HEK293 (cell line): ENCODE data around the gene ANKS6.

Experiments
- CTCF ChIA-PET: fragments of 350-600 bp; formaldehyde crosslinking; extraction: SDS; loops from one replicate; lab custom pipeline; 2021; ENCODE audit warnings: antibody characterized with exemption; lab: Yijun Ruan, JAX
- POLR2A ChIA-PET: fragments of 300-600 bp; formaldehyde crosslinking; extraction: SDS; loops from one replicate; lab custom pipeline; 2020; ENCODE audit warnings: antibody characterized with exemption, inconsistent platforms; lab: Yijun Ruan, JAX
- H3K27ac ChIP-seq: fragments of 200-500 bp; sonication (Bioruptor generic); 2 replicates; pipeline ENCODE4 v1.5.1; 2014; ENCODE audit warnings: low read depth, low read length, control low read depth, inconsistent platforms; ENCODE audit errors: extremely low read depth
- H3K36me3 ChIP-seq, 2 experiments: fragments of 200-500 bp in 1 of 2; sonication (Bioruptor generic) in 1 of 2; 1 replicate in 1 of 2; 2 replicates in 1 of 2; pipeline ENCODE4 v1.5.1; 2014 to 2017; ENCODE audit warnings: inconsistent platforms in 2 of 2, low read length in 2 of 2; ENCODE audit not compliant: control insufficient read depth in 2 of 2, insufficient read depth in 1 of 2
- H3K4me1 ChIP-seq: fragments of 200-500 bp; sonication (Bioruptor generic); 2 replicates; pipeline ENCODE4 v1.5.1; 2014; ENCODE audit warnings: mild to moderate bottlenecking, low read length, inconsistent platforms; ENCODE audit not compliant: control insufficient read depth, insufficient read depth
- H3K4me3 ChIP-seq: 2 replicates; pipeline ENCODE4 v1.5.1; 2011; ENCODE audit warnings: low read depth, mild to moderate bottlenecking, control low read depth, low read length, moderate library complexity
- H3K9me3 ChIP-seq: fragments of 200-500 bp; sonication (Bioruptor generic); 2 replicates; pipeline ENCODE4 v1.5.1; 2014; ENCODE audit warnings: low read depth, low read length, inconsistent platforms; ENCODE audit not compliant: control insufficient read depth, insufficient read depth
- FEZF1 ChIP-seq: fragments of 450-650 bp; formaldehyde crosslinking; IDR thresholded peaks from 2 replicates; pipeline ENCODE4 v1.5.1; 2016; ENCODE audit warnings: missing biosample characterization, missing genetic modification characterization
- GLIS1 ChIP-seq: fragments of 450-650 bp; formaldehyde crosslinking; IDR thresholded peaks from 2 replicates; pipeline ENCODE4 v1.5.1; 2016; ENCODE audit warnings: missing biosample characterization, missing genetic modification characterization
- HIC1 ChIP-seq: fragments of 450-650 bp; formaldehyde crosslinking; IDR thresholded peaks from 2 replicates; pipeline ENCODE4 v1.5.1; 2016; ENCODE audit warnings: missing biosample characterization, missing genetic modification characterization
- KLF9 ChIP-seq: fragments of 450-650 bp; formaldehyde crosslinking; IDR thresholded peaks from 2 replicates; pipeline ENCODE4 v1.5.1; 2016; ENCODE audit warnings: missing biosample characterization, missing genetic modification characterization, low read depth
- PBX3 ChIP-seq: sonication (generic); formaldehyde crosslinking; IDR thresholded peaks from 2 replicates; pipeline ENCODE4 v1.8.1; 2022; ENCODE audit warnings: mild to moderate bottlenecking, moderate library complexity, missing genetic modification reagents
- SP3 ChIP-seq: fragments of 450-650 bp; formaldehyde crosslinking; IDR thresholded peaks from 2 replicates; pipeline ENCODE4 v1.5.1; 2016; ENCODE audit warnings: missing biosample characterization, missing genetic modification characterization
- SP7 ChIP-seq: fragments of 450-650 bp; formaldehyde crosslinking; IDR thresholded peaks from 2 replicates; pipeline ENCODE4 v1.5.1; 2016; ENCODE audit warnings: missing biosample characterization, missing genetic modification characterization
- ZBTB17 ChIP-seq: fragments of 450-650 bp; formaldehyde crosslinking; IDR thresholded peaks from 2 replicates; pipeline ENCODE4 v1.5.1; 2016; ENCODE audit warnings: missing biosample characterization, missing genetic modification characterization
- ZEB2 ChIP-seq: fragments of 450-650 bp; formaldehyde crosslinking; IDR thresholded peaks from 2 replicates; pipeline ENCODE4 v1.5.1; 2016; ENCODE audit warnings: missing biosample characterization, missing genetic modification characterization
- ZNF121 ChIP-seq: fragments of 450-650 bp; formaldehyde crosslinking; IDR thresholded peaks from 2 replicates; pipeline ENCODE4 v1.5.1; 2016; ENCODE audit warnings: missing biosample characterization, missing genetic modification characterization
- ZNF23 ChIP-seq: fragments of 450-650 bp; formaldehyde crosslinking; IDR thresholded peaks from 2 replicates; pipeline ENCODE4 v1.5.1; 2016; ENCODE audit warnings: missing biosample characterization, missing genetic modification characterization, borderline replicate concordance
- ZNF274 ChIP-seq, 2 experiments: fragments of 200-500 bp in 1 of 2; fragments of 450-650 bp in 1 of 2; sonication (Bioruptor generic) in 1 of 2; formaldehyde crosslinking in 1 of 2; IDR thresholded peaks; 2 replicates each; pipeline versions ENCODE4 v1.5.1 to v1.6.1; 2014 to 2016; ENCODE audit warnings: borderline replicate concordance in 1 of 2, inconsistent platforms in 1 of 2, low read length in 1 of 2, missing biosample characterization in 1 of 2, missing genetic modification characterization in 1 of 2
- ZNF280D ChIP-seq: fragments of 450-650 bp; formaldehyde crosslinking; IDR thresholded peaks from 2 replicates; pipeline ENCODE4 v1.5.1; 2016; ENCODE audit warnings: missing biosample characterization, missing genetic modification characterization
- ZNF324 ChIP-seq: fragments of 450-650 bp; formaldehyde crosslinking; IDR thresholded peaks from 2 replicates; pipeline ENCODE4 v1.5.1; 2016; ENCODE audit warnings: missing biosample characterization, missing genetic modification characterization
- ZNF335 ChIP-seq: fragments of 450-650 bp; formaldehyde crosslinking; conservative IDR thresholded peaks from 2 replicates; pipeline ENCODE4 v1.5.1; 2016; ENCODE audit warnings: missing biosample characterization, missing genetic modification characterization
- ZNF366 ChIP-seq: fragments of 450-650 bp; formaldehyde crosslinking; conservative IDR thresholded peaks from 2 replicates; pipeline ENCODE4 v1.5.1; 2016; ENCODE audit warnings: missing biosample characterization, missing genetic modification characterization
- ZNF37A ChIP-seq: fragments of 450-650 bp; IDR thresholded peaks from 2 replicates; pipeline ENCODE4 v1.5.1; 2018; ENCODE audit warnings: missing biosample characterization, missing genetic modification characterization
- ZNF394 ChIP-seq: fragments of 450-650 bp; formaldehyde crosslinking; IDR thresholded peaks from 2 replicates; pipeline ENCODE4 v1.5.1; 2016; ENCODE audit warnings: missing biosample characterization, missing genetic modification characterization, mild to moderate bottlenecking, moderate library complexity, borderline replicate concordance
- ZNF423 ChIP-seq: fragments of 450-650 bp; formaldehyde crosslinking; IDR thresholded peaks from 2 replicates; pipeline ENCODE4 v1.5.1; 2016; ENCODE audit warnings: missing biosample characterization, missing genetic modification characterization
- ZNF426 ChIP-seq: fragments of 450-650 bp; formaldehyde crosslinking; IDR thresholded peaks from 2 replicates; pipeline ENCODE4 v1.5.1; 2017; ENCODE audit warnings: missing biosample characterization, missing genetic modification characterization, mild to moderate bottlenecking, inconsistent platforms, moderate library complexity
- ZNF514 ChIP-seq: fragments of 450-650 bp; formaldehyde crosslinking; IDR thresholded peaks from 2 replicates; pipeline ENCODE4 v1.5.1; 2016; ENCODE audit warnings: missing biosample characterization, missing genetic modification characterization
- ZNF521 ChIP-seq: fragments of 450-650 bp; formaldehyde crosslinking; IDR thresholded peaks from 2 replicates; pipeline ENCODE4 v1.5.1; 2017; ENCODE audit warnings: missing biosample characterization, mild to moderate bottlenecking, missing genetic modification characterization
- ZNF600 ChIP-seq: fragments of 450-650 bp; formaldehyde crosslinking; IDR thresholded peaks from 2 replicates; pipeline ENCODE4 v1.5.1; 2016; ENCODE audit warnings: missing biosample characterization, missing genetic modification characterization
- ZNF629 ChIP-seq: fragments of 450-650 bp; formaldehyde crosslinking; IDR thresholded peaks from 2 replicates; pipeline ENCODE4 v1.5.1; 2017; ENCODE audit warnings: missing biosample characterization, missing genetic modification characterization
- ZNF843 ChIP-seq: fragments of 450-650 bp; formaldehyde crosslinking; IDR thresholded peaks from 2 replicates; pipeline ENCODE4 v1.5.1; 2016; ENCODE audit warnings: missing biosample characterization, missing genetic modification characterization
- TF ChIP-seq, protein P1 (sequence below): fragments of 450-650 bp; formaldehyde crosslinking; IDR thresholded peaks from 2 replicates; pipeline ENCODE4 v1.5.1; 2016; ENCODE audit warnings: missing biosample characterization, missing genetic modification characterization

ANKS6 gene

GRCh38 chr9:98807070-98807813 is 10.9 kb upstream of the ANKS6 start, which contains the start of gene GALNT12:
Gene GALNT12 (plus strand): TSS chr9:98807670. CDS start chr9:98807699, 29 bp downstream.
- Histone ChIP-seq H3K36me3 (no peaks in the 10 kb centered on the region), H3K4me3 (peak within 1 kb of the TSS; percentile 46), H3K9me3 (no peaks in the 10 kb centered on the region), H3K27ac (peak within 1 kb of the TSS; percentile 9; the same call in 1 of the 2 replicates), H3K4me1 (no peaks in the 10 kb centered on the region)
- POLR2A ChIA-PET, result interaction anchor here (2.3 kb wide), 1 partner anchor 16 kb away, joined by 5 read pairs; no protein-coding TSS in a partner anchor
- CTCF ChIA-PET, result interaction anchor here (0.9 to 3.4 kb wide), 16 partner anchors 7 to 333 kb away, joined by 3 to 23 read pairs (median 6); no protein-coding TSS in a partner anchor
- no peak for TF ChIP-seq ZNF394
- TF ChIP-seq ZNF423 (tag by site-specific recombination), result peak; percentile 51; the same call in 1 of the 2 replicates
- TF ChIP-seq SP3 (tag by site-specific recombination), result peak; percentile 44
- peak; percentile 61; the same call in 1 of the 2 replicates for TF ChIP-seq ZEB2 (tag by site-specific recombination)
- no peak for TF ChIP-seq ZNF280D (tag by site-specific recombination)
- TF ChIP-seq ZNF514 (tag by site-specific recombination), result no peak
- TF ChIP-seq, protein P1, sequence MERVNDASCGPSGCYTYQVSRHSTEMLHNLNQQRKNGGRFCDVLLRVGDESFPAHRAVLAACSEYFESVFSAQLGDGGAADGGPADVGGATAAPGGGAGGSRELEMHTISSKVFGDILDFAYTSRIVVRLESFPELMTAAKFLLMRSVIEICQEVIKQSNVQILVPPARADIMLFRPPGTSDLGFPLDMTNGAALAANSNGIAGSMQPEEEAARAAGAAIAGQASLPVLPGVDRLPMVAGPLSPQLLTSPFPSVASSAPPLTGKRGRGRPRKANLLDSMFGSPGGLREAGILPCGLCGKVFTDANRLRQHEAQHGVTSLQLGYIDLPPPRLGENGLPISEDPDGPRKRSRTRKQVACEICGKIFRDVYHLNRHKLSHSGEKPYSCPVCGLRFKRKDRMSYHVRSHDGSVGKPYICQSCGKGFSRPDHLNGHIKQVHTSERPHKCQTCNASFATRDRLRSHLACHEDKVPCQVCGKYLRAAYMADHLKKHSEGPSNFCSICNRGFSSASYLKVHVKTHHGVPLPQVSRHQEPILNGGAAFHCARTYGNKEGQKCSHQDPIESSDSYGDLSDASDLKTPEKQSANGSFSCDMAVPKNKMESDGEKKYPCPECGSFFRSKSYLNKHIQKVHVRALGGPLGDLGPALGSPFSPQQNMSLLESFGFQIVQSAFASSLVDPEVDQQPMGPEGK (tag by site-specific recombination), result peak; percentile 35; the same call in 1 of the 2 replicates
- no peak for TF ChIP-seq PBX3 (CRISPR knock-in tag)
- peak; percentile 63 for TF ChIP-seq ZNF843
- peak; percentile 75 for TF ChIP-seq SP7 (tag by site-specific recombination)
- TF ChIP-seq ZNF37A (tag by site-specific recombination), result no peak
- TF ChIP-seq HIC1, result peak; percentile 50; the same call in 1 of the 2 replicates
- peak; percentile 67; the same call in 1 of the 2 replicates for TF ChIP-seq ZBTB17 (tag by site-specific recombination)
- TF ChIP-seq ZNF366 (tag by site-specific recombination), result peak; percentile 53
- TF ChIP-seq ZNF23 (tag by site-specific recombination), result no peak
- TF ChIP-seq ZNF521 (tag by site-specific recombination), result no peak
- TF ChIP-seq KLF9 (tag by site-specific recombination), result 0 out of 2 replicates have a peak, but pooled peaks have one; percentile 18
- TF ChIP-seq ZNF335 (tag by site-specific recombination), result peak; percentile 74
- TF ChIP-seq ZNF629 (tag by site-specific recombination), result peak; percentile 48; the same call in 1 of the 2 replicates
- no peak for TF ChIP-seq ZNF426 (tag by site-specific recombination)
- TF ChIP-seq ZNF600 (tag by site-specific recombination), result 0 out of 2 replicates have a peak, but pooled peaks have one; percentile 27
- 0 out of 2 replicates have a peak, but pooled peaks have one; percentile 10 for TF ChIP-seq GLIS1 (tag by site-specific recombination)
- TF ChIP-seq FEZF1 (tag by site-specific recombination), result peak; percentile 79
- TF ChIP-seq ZNF121, result no peak
- 0 out of 2 replicates have a peak, but pooled peaks have one; percentile 33 for TF ChIP-seq ZNF324 (tag by site-specific recombination)
- TF ChIP-seq ZNF274 (IDR thresholded peaks at IDR 0.05; ENCODE audit: low read length), result no peak
- no peak for TF ChIP-seq ZNF274 (tag by site-specific recombination; IDR thresholded peaks at IDR 0.05; ENCODE audit: borderline replicate concordance)
